Measurements from ENCODE around the gene ANKRD42. TPM values are rescaled to one million over a fixed set of nuclear protein-coding genes. Genes with fewer than 3 reads are reported as not detected.

Gene ANKRD42
- total and polyA plus RNA-seq, 2 of the 8 experiments (the other 6 are each of a cell fraction or from before 2014, with no cell fraction given): 2.0 to 5.5 TPM

DNA sequence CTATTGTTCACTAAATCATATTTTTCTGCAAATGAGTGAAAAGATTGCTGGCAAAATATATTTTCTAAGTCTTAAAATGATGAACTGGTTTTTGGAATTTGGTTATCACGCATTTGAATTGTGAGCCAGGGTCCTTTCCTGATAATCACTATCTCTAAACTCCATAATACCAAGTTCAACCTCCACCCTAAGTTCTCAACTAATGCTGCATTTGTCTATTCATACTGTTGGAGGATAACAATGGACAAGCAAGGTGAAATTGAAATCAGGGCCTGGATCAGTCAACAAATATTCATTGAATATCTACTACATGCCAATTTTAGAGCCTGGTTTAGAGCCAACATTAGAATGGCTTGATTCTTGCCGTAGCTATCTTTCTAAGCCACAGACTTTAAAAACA, 41.2 kb upstream of the ANKRD42 start (continued):
- TF ChIP-seq SIN3A (conservative IDR thresholded peaks at IDR 0.05 in 1 of 2, IDR thresholded peaks at IDR 0.05 in 1 of 2; ENCODE audit: low read depth in 1 of 2, low read length in 2 of 2) (no peak), SIRT6 (IDR thresholded peaks at IDR 0.05; ENCODE audit: low read length) (no peak), BRCA1 (IDR thresholded peaks at IDR 0.05; ENCODE audit: low read depth, low read length) (no peak), RAD21 (IDR thresholded peaks at IDR 0.05 in 1 of 2, conservative IDR thresholded peaks at IDR 0.05 in 1 of 2; ENCODE audit: low read depth in 2 of 2, low read length in 2 of 2) (no peak), FOSL1 (IDR thresholded peaks at IDR 0.05; ENCODE audit: insufficient read depth, low read depth, low read length) (no peak), EZH2 (IDR thresholded peaks at IDR 0.05; ENCODE audit: low read depth, low read length, severe bottlenecking) (no peak), SP1 (IDR thresholded peaks at IDR 0.05; ENCODE audit: low read depth, low read length) (no peak)

Measured in H1 (cell line).